ENCODE measurements around the gene EIF3M. TPM values are rescaled to one million over a fixed set of nuclear protein-coding genes. Genes with fewer than 3 reads are reported as not detected.

Gene EIF3M
- polyA plus RNA-seq, 1 donor from 2014 or later, result 333 TPM

DNA sequence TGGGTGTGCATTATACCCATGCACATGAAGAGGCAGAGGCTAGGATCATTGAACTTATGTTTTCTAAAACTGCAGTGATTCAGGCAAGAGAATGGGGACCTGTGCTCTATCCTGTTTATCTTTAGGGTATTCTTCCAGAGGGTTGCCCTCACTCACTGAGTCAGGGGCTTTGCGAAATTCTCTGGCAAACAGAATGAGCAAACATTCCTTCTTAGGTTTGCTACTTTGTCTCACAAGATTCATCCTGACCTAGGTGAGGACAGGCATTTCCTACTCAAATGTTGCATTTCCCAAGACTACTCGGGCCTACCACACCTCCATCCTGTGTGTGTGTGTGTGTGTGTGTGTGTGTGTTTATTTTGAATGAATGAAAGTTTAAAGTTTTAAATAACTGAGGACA, 2.7 kb upstream of the EIF3M start:
- Histone ChIP-seq H3K9me3 (ENCODE audit: low read length) (no peaks in the 10 kb centered on the region), H3K36me3 (ENCODE audit: insufficient read depth, low read length) (no peaks in the 10 kb centered on the region), H4K20me1 (ENCODE audit: insufficient read depth) (no peaks in the 10 kb centered on the region), H3K9ac (ENCODE audit: low read length) (no peak overlapping the region), H3F3A (ENCODE audit: insufficient read depth, low read length, poor library complexity, severe bottlenecking) (no peaks in the 10 kb centered on the region), H3K27me3 (ENCODE audit: insufficient read depth, low read depth, low read length) (no peaks in the 10 kb centered on the region), H3K79me2 (replicated peaks; ENCODE audit: insufficient read depth, low read length) (peaks cover 15% of the 10 kb centered on the region), H3K9me2 (ENCODE audit: insufficient read depth, low read length) (no peaks in the 10 kb centered on the region), H3K27ac (ENCODE audit: low read length) (no peak overlapping the region), H3K4me3 (ENCODE audit: low read length) (no peak overlapping the region), H2AFZ (ENCODE audit: low read depth, low read length) (no peak overlapping the region), H3K4me2 (ENCODE audit: low read length) (no peak overlapping the region)
- TF ChIP-seq TAF1 (IDR thresholded peaks at IDR 0.05; ENCODE audit: low read depth), result no peak
- TF ChIP-seq RAD21 (conservative IDR thresholded peaks at IDR 0.05), result no peak
- TF ChIP-seq POLR2AphosphoS5 (IDR thresholded peaks at IDR 0.05), result no peak
- TF ChIP-seq, protein P1, sequence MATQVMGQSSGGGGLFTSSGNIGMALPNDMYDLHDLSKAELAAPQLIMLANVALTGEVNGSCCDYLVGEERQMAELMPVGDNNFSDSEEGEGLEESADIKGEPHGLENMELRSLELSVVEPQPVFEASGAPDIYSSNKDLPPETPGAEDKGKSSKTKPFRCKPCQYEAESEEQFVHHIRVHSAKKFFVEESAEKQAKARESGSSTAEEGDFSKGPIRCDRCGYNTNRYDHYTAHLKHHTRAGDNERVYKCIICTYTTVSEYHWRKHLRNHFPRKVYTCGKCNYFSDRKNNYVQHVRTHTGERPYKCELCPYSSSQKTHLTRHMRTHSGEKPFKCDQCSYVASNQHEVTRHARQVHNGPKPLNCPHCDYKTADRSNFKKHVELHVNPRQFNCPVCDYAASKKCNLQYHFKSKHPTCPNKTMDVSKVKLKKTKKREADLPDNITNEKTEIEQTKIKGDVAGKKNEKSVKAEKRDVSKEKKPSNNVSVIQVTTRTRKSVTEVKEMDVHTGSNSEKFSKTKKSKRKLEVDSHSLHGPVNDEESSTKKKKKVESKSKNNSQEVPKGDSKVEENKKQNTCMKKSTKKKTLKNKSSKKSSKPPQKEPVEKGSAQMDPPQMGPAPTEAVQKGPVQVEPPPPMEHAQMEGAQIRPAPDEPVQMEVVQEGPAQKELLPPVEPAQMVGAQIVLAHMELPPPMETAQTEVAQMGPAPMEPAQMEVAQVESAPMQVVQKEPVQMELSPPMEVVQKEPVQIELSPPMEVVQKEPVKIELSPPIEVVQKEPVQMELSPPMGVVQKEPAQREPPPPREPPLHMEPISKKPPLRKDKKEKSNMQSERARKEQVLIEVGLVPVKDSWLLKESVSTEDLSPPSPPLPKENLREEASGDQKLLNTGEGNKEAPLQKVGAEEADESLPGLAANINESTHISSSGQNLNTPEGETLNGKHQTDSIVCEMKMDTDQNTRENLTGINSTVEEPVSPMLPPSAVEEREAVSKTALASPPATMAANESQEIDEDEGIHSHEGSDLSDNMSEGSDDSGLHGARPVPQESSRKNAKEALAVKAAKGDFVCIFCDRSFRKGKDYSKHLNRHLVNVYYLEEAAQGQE (IDR thresholded peaks at IDR 0.05; ENCODE audit: borderline replicate concordance), result no peak
- no peak for TF ChIP-seq SMC3 (conservative IDR thresholded peaks at IDR 0.05; ENCODE audit: poor library complexity)
- TF ChIP-seq EP300 (conservative IDR thresholded peaks at IDR 0.05; ENCODE audit: poor library complexity, severe bottlenecking), result no peak

DNA sequence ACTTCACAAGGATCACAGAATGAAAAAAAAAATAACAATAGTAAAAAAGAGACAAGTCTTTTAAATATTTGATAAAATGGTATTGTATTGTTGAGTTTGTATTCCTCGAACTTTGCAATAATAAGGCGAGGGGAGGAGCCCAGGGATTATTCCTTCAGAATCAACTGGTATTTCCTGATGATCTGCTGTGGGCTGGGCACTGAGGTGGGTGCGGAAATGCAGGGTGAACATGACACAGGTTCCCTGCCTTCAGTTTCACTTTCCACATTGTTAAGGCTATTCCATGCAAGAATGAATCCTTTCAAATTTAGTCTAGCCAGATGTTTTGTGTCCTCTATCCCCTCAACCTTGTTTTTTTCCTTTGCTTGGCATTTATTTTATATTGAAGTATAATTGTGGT, 2.1 kb upstream of the EIF3M start:
- Histone ChIP-seq H3K9me2 (ENCODE audit: insufficient read depth, low read length) (no peaks in the 10 kb centered on the region), H3K27me3 (ENCODE audit: insufficient read depth, low read depth, low read length) (no peaks in the 10 kb centered on the region), H3K9ac (ENCODE audit: low read length) (no peak overlapping the region), H4K20me1 (ENCODE audit: insufficient read depth) (no peaks in the 10 kb centered on the region), H3K79me2 (replicated peaks; ENCODE audit: insufficient read depth, low read length) (peaks cover 21% of the 10 kb centered on the region), H3K4me2 (ENCODE audit: low read length) (no peak overlapping the region), H3K36me3 (ENCODE audit: insufficient read depth, low read length) (no peaks in the 10 kb centered on the region), H2AFZ (ENCODE audit: low read depth, low read length) (no peak overlapping the region), H3F3A (ENCODE audit: insufficient read depth, low read length, poor library complexity, severe bottlenecking) (no peaks in the 10 kb centered on the region), H3K9me3 (ENCODE audit: low read length) (no peaks in the 10 kb centered on the region), H3K4me3 (ENCODE audit: low read length) (no peak overlapping the region), H3K27ac (ENCODE audit: low read length) (no peak overlapping the region)
- no peak for TF ChIP-seq EZH2 (IDR thresholded peaks at IDR 0.05; ENCODE audit: borderline replicate concordance, insufficient read depth, low read length, poor library complexity, severe bottlenecking)
- TF ChIP-seq, protein P1 (IDR thresholded peaks at IDR 0.05; ENCODE audit: borderline replicate concordance), result no peak
- TF ChIP-seq TAF1 (IDR thresholded peaks at IDR 0.05; ENCODE audit: low read depth), result no peak
- no peak for TF ChIP-seq EP300 (conservative IDR thresholded peaks at IDR 0.05; ENCODE audit: poor library complexity, severe bottlenecking)
- TF ChIP-seq, protein P2, sequence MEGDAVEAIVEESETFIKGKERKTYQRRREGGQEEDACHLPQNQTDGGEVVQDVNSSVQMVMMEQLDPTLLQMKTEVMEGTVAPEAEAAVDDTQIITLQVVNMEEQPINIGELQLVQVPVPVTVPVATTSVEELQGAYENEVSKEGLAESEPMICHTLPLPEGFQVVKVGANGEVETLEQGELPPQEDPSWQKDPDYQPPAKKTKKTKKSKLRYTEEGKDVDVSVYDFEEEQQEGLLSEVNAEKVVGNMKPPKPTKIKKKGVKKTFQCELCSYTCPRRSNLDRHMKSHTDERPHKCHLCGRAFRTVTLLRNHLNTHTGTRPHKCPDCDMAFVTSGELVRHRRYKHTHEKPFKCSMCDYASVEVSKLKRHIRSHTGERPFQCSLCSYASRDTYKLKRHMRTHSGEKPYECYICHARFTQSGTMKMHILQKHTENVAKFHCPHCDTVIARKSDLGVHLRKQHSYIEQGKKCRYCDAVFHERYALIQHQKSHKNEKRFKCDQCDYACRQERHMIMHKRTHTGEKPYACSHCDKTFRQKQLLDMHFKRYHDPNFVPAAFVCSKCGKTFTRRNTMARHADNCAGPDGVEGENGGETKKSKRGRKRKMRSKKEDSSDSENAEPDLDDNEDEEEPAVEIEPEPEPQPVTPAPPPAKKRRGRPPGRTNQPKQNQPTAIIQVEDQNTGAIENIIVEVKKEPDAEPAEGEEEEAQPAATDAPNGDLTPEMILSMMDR (IDR thresholded peaks at IDR 0.05; ENCODE audit: poor library complexity, severe bottlenecking), result no peak
- TF ChIP-seq SMC3 (conservative IDR thresholded peaks at IDR 0.05; ENCODE audit: poor library complexity), result no peak
- TF ChIP-seq RAD21 (conservative IDR thresholded peaks at IDR 0.05), result no peak
- no peak for TF ChIP-seq POLR2AphosphoS5 (IDR thresholded peaks at IDR 0.05)
- TF ChIP-seq MXI1 (conservative IDR thresholded peaks at IDR 0.05; ENCODE audit: poor library complexity, severe bottlenecking), result no peak

Measured in neural cell (in vitro differentiated cells).